Measurements from ENCODE around the gene CDC20. TPM values are rescaled to one million over a fixed set of nuclear protein-coding genes. Genes with fewer than 3 reads are reported as not detected.
A peak's percentile ranks its signal among the peaks of the same experiment; 100 is the strongest.

Gene CDC20
- total RNA-seq (2021) (296 and 309 TPM in 2 replicates), Bru-seq, nascent RNA (percentile 86 among the genes with signal in this experiment), BruChase-seq, experiment 1, labeled RNA remaining after a 2-hour chase (percentile 87 among the genes with signal in this experiment), BruChase-seq, experiment 2, labeled RNA remaining after a 6-hour chase (percentile 97 among the genes with signal in this experiment)
- long read RNA-seq, transcript CDC20-201 (11 exons, 1,675 nt), result major isoform, 721 of 967 reads
- long read RNA-seq, transcript CDC20-202 (10 exons, 1,777 nt), result minor isoform, 150 of 967 reads
- long read RNA-seq, partial matches to known transcripts, result 13 of 967 reads
- long read RNA-seq, other reads (novel, unspliced or antisense), result 82 of 967 reads

DNA sequence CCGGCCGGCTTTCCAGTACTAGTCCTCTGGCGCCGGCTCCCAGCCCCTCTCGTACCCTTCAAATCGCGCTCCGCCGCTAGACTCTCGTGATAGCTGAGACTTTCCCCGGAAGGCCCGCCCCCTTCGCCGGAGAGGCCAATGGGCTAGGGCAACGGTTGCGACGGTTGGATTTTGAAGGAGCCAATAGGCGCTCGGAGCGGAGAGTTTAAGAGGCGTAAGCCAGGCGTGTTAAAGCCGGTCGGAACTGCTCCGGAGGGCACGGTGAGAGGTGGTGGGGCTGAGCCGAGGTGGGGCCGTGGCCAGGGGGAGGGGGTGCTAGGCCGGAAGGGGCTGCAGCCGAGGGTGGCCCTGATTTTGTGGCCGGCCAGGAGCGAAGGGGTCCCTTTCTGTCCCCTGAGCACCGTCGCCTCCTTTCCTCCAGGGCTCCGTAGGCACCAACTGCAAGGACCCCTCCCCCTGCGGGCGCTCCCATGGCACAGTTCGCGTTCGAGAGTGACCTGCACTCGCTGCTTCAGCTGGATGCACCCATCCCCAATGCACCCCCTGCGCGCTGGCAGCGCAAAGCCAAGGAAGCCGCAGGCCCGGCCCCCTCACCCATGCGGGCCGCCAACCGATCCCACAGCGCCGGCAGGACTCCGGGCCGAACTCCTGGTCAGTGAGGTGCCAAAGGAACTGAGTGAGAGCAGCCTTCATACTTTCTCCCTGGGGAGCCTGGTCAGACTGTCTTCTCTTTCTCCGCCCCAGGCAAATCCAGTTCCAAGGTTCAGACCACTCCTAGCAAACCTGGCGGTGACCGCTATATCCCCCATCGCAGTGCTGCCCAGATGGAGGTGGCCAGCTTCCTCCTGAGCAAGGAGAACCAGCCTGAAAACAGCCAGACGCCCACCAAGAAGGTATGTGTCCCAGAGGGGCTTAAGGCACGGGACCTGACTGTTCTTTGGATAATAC is at the start of gene CDC20:
Gene CDC20, plus strand, starts transcription at position 236 of the 948 bp plus-strand sequence. Its CDS starts 235 bp downstream, at position 471.
- H3K4me3 ChIP-seq (ENCODE audit: low read depth, low read length, poor library complexity, severe bottlenecking), result peak within 1 kb of the TSS; percentile 78
- peak; percentile 100 for DNase-seq (ENCODE audit: low spot score)
- TF ChIP-seq EZH2 (IDR thresholded peaks at IDR 0.05; ENCODE audit: borderline replicate concordance, low read depth, low read length, poor library complexity, severe bottlenecking), result no peak
- TF ChIP-seq, protein P1, sequence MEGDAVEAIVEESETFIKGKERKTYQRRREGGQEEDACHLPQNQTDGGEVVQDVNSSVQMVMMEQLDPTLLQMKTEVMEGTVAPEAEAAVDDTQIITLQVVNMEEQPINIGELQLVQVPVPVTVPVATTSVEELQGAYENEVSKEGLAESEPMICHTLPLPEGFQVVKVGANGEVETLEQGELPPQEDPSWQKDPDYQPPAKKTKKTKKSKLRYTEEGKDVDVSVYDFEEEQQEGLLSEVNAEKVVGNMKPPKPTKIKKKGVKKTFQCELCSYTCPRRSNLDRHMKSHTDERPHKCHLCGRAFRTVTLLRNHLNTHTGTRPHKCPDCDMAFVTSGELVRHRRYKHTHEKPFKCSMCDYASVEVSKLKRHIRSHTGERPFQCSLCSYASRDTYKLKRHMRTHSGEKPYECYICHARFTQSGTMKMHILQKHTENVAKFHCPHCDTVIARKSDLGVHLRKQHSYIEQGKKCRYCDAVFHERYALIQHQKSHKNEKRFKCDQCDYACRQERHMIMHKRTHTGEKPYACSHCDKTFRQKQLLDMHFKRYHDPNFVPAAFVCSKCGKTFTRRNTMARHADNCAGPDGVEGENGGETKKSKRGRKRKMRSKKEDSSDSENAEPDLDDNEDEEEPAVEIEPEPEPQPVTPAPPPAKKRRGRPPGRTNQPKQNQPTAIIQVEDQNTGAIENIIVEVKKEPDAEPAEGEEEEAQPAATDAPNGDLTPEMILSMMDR (conservative IDR thresholded peaks at IDR 0.05; ENCODE audit: low read depth, low read length), result no peak
- BruUV-seq (replicated peaks), result TSS peak; percentile 70
- intact Hi-C loops (cut with micrococcal nuclease; ENCODE audit: unreplicated experiment), result loop anchor here (10.0 kb wide), 1 partner anchor 114 kb away; no protein-coding TSS in a partner anchor
- no peaks in the 10 kb centered on the region for H3K9me3 ChIP-seq (ENCODE audit: low read depth, low read length, poor library complexity, severe bottlenecking)
- H3K27ac ChIP-seq (ENCODE audit: low read depth, low read length, poor library complexity, severe bottlenecking), result peak within 1 kb of the TSS; percentile 81
- H3K27me3 ChIP-seq (replicated peaks; ENCODE audit: insufficient read depth, low read depth, low read length, poor library complexity), result no peaks in the 10 kb centered on the region
- POLR2A ChIA-PET (ENCODE audit: low non-redundant PET), result interaction anchor here (0.6 to 0.7 kb wide), 3 partner anchors 21 to 123 kb away, joined by 3 to 4 read pairs (median 3); no protein-coding TSS in a partner anchor
- peaks cover 47% of the 10 kb centered on the region for H3K36me3 ChIP-seq (ENCODE audit: insufficient read depth, low read length, poor library complexity, severe bottlenecking)
- CTCF ChIA-PET, result interaction anchor here (0.6 to 1.4 kb wide), 4 partner anchors 9 to 56 kb away, joined by 3 to 13 read pairs (median 4); partner anchors contain the start of gene ELOVL1
- H3K4me1 ChIP-seq (ENCODE audit: insufficient read depth, low read length, poor library complexity, severe bottlenecking), result peaks cover 20% of the 10 kb centered on the region

DNA sequence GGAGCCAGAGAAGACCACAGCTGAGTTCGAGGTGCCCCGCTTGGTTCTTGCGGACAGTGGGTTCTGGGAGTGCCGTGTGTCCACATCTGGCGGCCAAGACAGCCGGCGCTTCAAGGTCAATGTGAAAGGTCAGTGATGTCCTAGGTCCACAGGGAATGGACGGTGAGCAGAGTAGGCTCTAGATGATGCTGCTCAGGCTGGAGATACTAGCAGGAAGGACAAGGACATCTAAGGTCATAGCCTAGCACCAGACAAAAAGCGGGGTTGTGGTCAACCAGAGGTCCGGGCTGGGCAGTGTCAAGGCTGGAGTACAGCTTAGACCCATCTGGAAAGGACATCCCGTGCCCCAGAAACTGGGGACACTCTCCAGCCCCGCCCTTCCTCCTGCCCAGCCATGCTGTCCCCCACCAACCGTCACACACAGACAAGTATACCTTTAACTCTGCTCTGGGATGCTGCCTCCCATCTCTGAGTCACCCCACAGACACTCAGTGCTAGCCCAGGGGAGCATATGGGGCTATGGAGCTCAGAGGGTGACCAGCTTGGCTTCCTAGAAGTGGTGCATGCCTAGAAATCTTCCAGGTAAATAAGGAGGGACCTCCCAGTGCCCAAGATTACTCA is 49.3 kb upstream of the CDC20 start:
- ChIA-PET CTCF (no interaction called here), POLR2A (ENCODE audit: low non-redundant PET) (interaction anchor here (0.7 kb wide), 1 partner anchor 340 kb away, joined by 3 read pairs; no protein-coding TSS in a partner anchor)
- H3K4me3 ChIP-seq (ENCODE audit: low read depth, low read length, poor library complexity, severe bottlenecking), result no peak overlapping the region
- intact Hi-C loops (cut with micrococcal nuclease; ENCODE audit: unreplicated experiment), result no loop called here
- no peak overlapping the region for H3K27ac ChIP-seq (ENCODE audit: low read depth, low read length, poor library complexity, severe bottlenecking)
- H3K9me3 ChIP-seq (ENCODE audit: low read depth, low read length, poor library complexity, severe bottlenecking), result no peaks in the 10 kb centered on the region
- no peak for DNase-seq (ENCODE audit: low spot score)
- H3K4me1 ChIP-seq (ENCODE audit: insufficient read depth, low read length, poor library complexity, severe bottlenecking), result no peaks in the 10 kb centered on the region
- BruUV-seq (replicated peaks), result no TSS peak
- no peak for TF ChIP-seq EZH2 (IDR thresholded peaks at IDR 0.05; ENCODE audit: borderline replicate concordance, low read depth, low read length, poor library complexity, severe bottlenecking)
- TF ChIP-seq, protein P1 (conservative IDR thresholded peaks at IDR 0.05; ENCODE audit: low read depth, low read length), result no peak
- H3K27me3 ChIP-seq (replicated peaks; ENCODE audit: insufficient read depth, low read depth, low read length, poor library complexity), result no peaks in the 10 kb centered on the region
- H3K36me3 ChIP-seq (ENCODE audit: insufficient read depth, low read length, poor library complexity, severe bottlenecking), result no peaks in the 10 kb centered on the region

DNA sequence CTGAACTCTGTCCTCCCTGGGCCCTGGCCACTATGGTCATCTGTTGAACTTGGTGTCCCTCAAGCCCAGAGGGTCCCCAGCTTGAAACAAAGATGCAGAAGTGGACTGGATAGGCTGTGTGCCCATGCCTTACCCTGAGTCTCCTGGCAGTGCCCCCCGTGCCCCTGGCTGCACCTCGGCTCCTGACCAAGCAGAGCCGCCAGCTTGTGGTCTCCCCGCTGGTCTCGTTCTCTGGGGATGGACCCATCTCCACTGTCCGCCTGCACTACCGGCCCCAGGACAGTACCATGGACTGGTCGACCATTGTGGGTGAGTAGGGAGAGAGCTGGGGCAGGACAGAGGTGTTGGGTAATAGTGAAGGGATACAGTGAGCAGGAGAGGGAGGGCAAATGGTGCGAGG is 47.3 kb upstream of the CDC20 start:
- POLR2A ChIA-PET (ENCODE audit: low non-redundant PET), result no interaction called here
- CTCF ChIA-PET, result interaction anchor here (0.9 kb wide), 1 partner anchor 30 kb away, joined by 3 read pairs; no protein-coding TSS in a partner anchor
- no peaks in the 10 kb centered on the region for H3K4me1 ChIP-seq (ENCODE audit: insufficient read depth, low read length, poor library complexity, severe bottlenecking)
- no peak for DNase-seq (ENCODE audit: low spot score)
- no TSS peak for BruUV-seq (replicated peaks)
- H3K9me3 ChIP-seq (ENCODE audit: low read depth, low read length, poor library complexity, severe bottlenecking), result no peaks in the 10 kb centered on the region
- TF ChIP-seq, protein P1 (conservative IDR thresholded peaks at IDR 0.05; ENCODE audit: low read depth, low read length), result no peak
- no peak for TF ChIP-seq EZH2 (IDR thresholded peaks at IDR 0.05; ENCODE audit: borderline replicate concordance, low read depth, low read length, poor library complexity, severe bottlenecking)
- H3K36me3 ChIP-seq (ENCODE audit: insufficient read depth, low read length, poor library complexity, severe bottlenecking), result no peaks in the 10 kb centered on the region
- no peaks in the 10 kb centered on the region for H3K27me3 ChIP-seq (replicated peaks; ENCODE audit: insufficient read depth, low read depth, low read length, poor library complexity)
- no peak overlapping the region for H3K27ac ChIP-seq (ENCODE audit: low read depth, low read length, poor library complexity, severe bottlenecking)
- intact Hi-C loops (cut with micrococcal nuclease; ENCODE audit: unreplicated experiment), result no loop called here
- no peak overlapping the region for H3K4me3 ChIP-seq (ENCODE audit: low read depth, low read length, poor library complexity, severe bottlenecking)
